HCT116 (cell line): ENCODE results near the gene GPX5. TPM values are rescaled to one million over a fixed set of nuclear protein-coding genes. Genes with fewer than 3 reads are reported as not detected.

ENCODE experiments used
- ATAC-seq: fragments of 200-7000 bp; cut with Tn5 transposase; 2 replicates; pipeline ENCODE4 v1.9.1; 2020; ENCODE audit warnings: mild to moderate bottlenecking, moderate library complexity
- BruUV-seq: library from RNA; stranded (reverse); fragments of 400-500 nt; replicated peaks from 2 replicates; lab custom pipeline; 2021; lab: Mats Ljungman, UMichigan
- CTCF ChIA-PET: fragments of 300-600 bp; sonication (Branson Sonifier 250); formaldehyde crosslinking; loops from one replicate; lab custom pipeline; 2021; ENCODE audit warnings: antibody characterized with exemption; lab: Charles Lee
- POLR2A ChIA-PET: fragments of 300-600, 350-600 bp; sonication (Branson Sonifier 250); formaldehyde crosslinking; loops from one replicate; lab custom pipeline; 2021; ENCODE audit warnings: antibody characterized with exemption; lab: Charles Lee
- RAD21 ChIA-PET, 2 experiments: fragments of 300-600 bp; sonication (Branson Sonifier 250); formaldehyde crosslinking; loops; one replicate each; lab custom pipeline; 2023; ENCODE audit warnings: low total read pairs in 2 of 2; ENCODE audit not compliant: uncharacterized antibody in 2 of 2, unreplicated experiment in 2 of 2, low non-redundant PET in 1 of 2; lab: Charles Lee
- DNase-seq: peaks from one replicate; pipeline ENCODE4 v3.0.0-alpha.2; 2010; ENCODE audit warnings: low read depth, low spot score
- H2AFZ ChIP-seq: fragments of 200-600 bp; shearing (Covaris generic), sonication (generic); 2 replicates; pipeline ENCODE4 v1.6.1; 2017; ENCODE audit warnings: low read depth, mixed run types, mixed read lengths, antibody characterized with exemption, low read length; ENCODE audit not compliant: poor library complexity, severe bottlenecking
- H3K27ac ChIP-seq: 2 replicates; pipeline ENCODE4 v1.5.1; 2012; ENCODE audit warnings: low read depth, low read length
- H3K27me3 ChIP-seq: fragments of 200-600 bp; sonication (generic); 2 replicates; pipeline ENCODE4 v1.6.1; 2016; ENCODE audit warnings: mixed run types, low read length, mixed read lengths; ENCODE audit not compliant: insufficient read depth
- H3K36me3 ChIP-seq, 2 experiments: fragments of 200-500 bp in 1 of 2; fragments of 200-600 bp in 1 of 2; sonication (Bioruptor generic) in 1 of 2; sonication (generic) in 1 of 2; 2 replicates each; pipeline versions ENCODE4 v1.5.1 to v1.6.1; 2014 to 2016; ENCODE audit warnings: low read length in 2 of 2, inconsistent platforms in 1 of 2, mixed read lengths in 1 of 2, mixed run types in 1 of 2; ENCODE audit not compliant: insufficient read depth in 2 of 2, control insufficient read depth in 1 of 2
- H3K4me1 ChIP-seq, 2 experiments: fragments of 200-600 bp in 1 of 2; sonication (generic) in 1 of 2; 2 replicates each; pipeline versions ENCODE4 v1.5.1 to v1.6.1; 2012 to 2017; ENCODE audit warnings: low read length in 2 of 2, inconsistent platforms in 1 of 2, mild to moderate bottlenecking in 1 of 2, mixed read lengths in 1 of 2, mixed run types in 1 of 2, moderate library complexity in 1 of 2; ENCODE audit not compliant: insufficient read depth in 2 of 2, control insufficient read depth in 1 of 2
- H3K4me2 ChIP-seq: fragments of 200-600 bp; sonication (generic); 2 replicates; pipeline ENCODE4 v1.6.1; 2017; ENCODE audit warnings: mixed run types, low read length, mixed read lengths
- H3K4me3 ChIP-seq, 2 experiments: fragments of 200-600 bp in 1 of 2; sonication (generic) in 1 of 2; replicated peaks in 1 of 2; 2 replicates each; pipeline ENCODE4 v1.5.1; 2011 to 2016; ENCODE audit warnings: low read length in 2 of 2, control low read depth in 1 of 2, low read depth in 1 of 2, mild to moderate bottlenecking in 1 of 2, mixed read lengths in 1 of 2, mixed run types in 1 of 2
- H3K79me2 ChIP-seq: fragments of 200-600 bp; sonication (generic); 2 replicates; pipeline ENCODE4 v1.6.1; 2017; ENCODE audit warnings: mild to moderate bottlenecking, mixed run types, low read length, moderate library complexity, mixed read lengths; ENCODE audit not compliant: insufficient read depth
- H3K9ac ChIP-seq: fragments of 200-600 bp; sonication (generic); 2 replicates; pipeline ENCODE4 v1.6.1; 2016; ENCODE audit warnings: low read length, mixed read lengths
- H3K9me2 ChIP-seq: fragments of 200-600 bp; sonication (generic), shearing (Covaris generic); 2 replicates; pipeline ENCODE4 v1.6.1; 2017; ENCODE audit warnings: mixed run types, mild to moderate bottlenecking, moderate library complexity; ENCODE audit not compliant: insufficient read depth
- H3K9me3 ChIP-seq, 2 experiments: fragments of 200-500 bp in 1 of 2; fragments of 200-600 bp in 1 of 2; sonication (Bioruptor generic) in 1 of 2; sonication (generic) in 1 of 2; 2 replicates each; pipeline ENCODE4 v1.6.1; 2014 to 2017; ENCODE audit warnings: low read length in 2 of 2, mixed read lengths in 2 of 2, inconsistent platforms in 1 of 2, low read depth in 1 of 2, mild to moderate bottlenecking in 1 of 2, mixed run types in 1 of 2, moderate library complexity in 1 of 2; ENCODE audit not compliant: control insufficient read depth in 1 of 2, insufficient read depth in 1 of 2
- H4K20me1 ChIP-seq: fragments of 200-600 bp; sonication (generic), shearing (Covaris generic); 2 replicates; pipeline ENCODE4 v1.6.1; 2017; ENCODE audit warnings: mixed run types, mild to moderate bottlenecking, moderate library complexity; ENCODE audit not compliant: insufficient read depth
- ATF3 ChIP-seq: IDR thresholded peaks from 2 replicates; pipeline ENCODE4 v1.6.1; 2012
- CBX3 ChIP-seq: IDR thresholded peaks from 2 replicates; pipeline ENCODE4 v1.6.1; 2012; ENCODE audit warnings: low read depth
- CTCF ChIP-seq, 3 experiments: fragments of 200-600 bp in 1 of 3; sonication (generic) in 1 of 3; IDR thresholded peaks in 2 of 3; conservative IDR thresholded peaks in 1 of 3; 2 replicates each; pipeline ENCODE4 v1.5.1; 2012 to 2017; ENCODE audit warnings: low read depth in 2 of 3, low read length in 2 of 3, antibody characterized with exemption in 1 of 3, borderline replicate concordance in 1 of 3, control low read depth in 1 of 3, mild to moderate bottlenecking in 1 of 3, mixed read lengths in 1 of 3, mixed run types in 1 of 3, moderate library complexity in 1 of 3; ENCODE audit not compliant: insufficient read depth in 1 of 3
- EGR1 ChIP-seq: IDR thresholded peaks from 2 replicates; pipeline ENCODE4 v1.6.1; 2012; ENCODE audit warnings: low read depth
- ELF1 ChIP-seq: IDR thresholded peaks from 2 replicates; pipeline ENCODE4 v1.6.1; 2012; ENCODE audit warnings: low read depth, borderline replicate concordance
- MAX ChIP-seq: IDR thresholded peaks from 2 replicates; pipeline ENCODE4 v1.6.1; 2012
- POLR2A ChIP-seq: IDR thresholded peaks from 2 replicates; pipeline ENCODE4 v1.7.0; 2011; ENCODE audit warnings: borderline replicate concordance; ENCODE audit not compliant: insufficient read depth, insufficient read length; ENCODE audit errors: extremely low read depth
- POLR2AphosphoS5 ChIP-seq: IDR thresholded peaks from 2 replicates; pipeline ENCODE4 v1.6.1; 2011; ENCODE audit warnings: mild to moderate bottlenecking, low read depth, low read length, moderate library complexity
- SP1 ChIP-seq: IDR thresholded peaks from 2 replicates; pipeline ENCODE4 v1.6.1; 2012; ENCODE audit warnings: low read depth
- SRF ChIP-seq: IDR thresholded peaks from 2 replicates; pipeline ENCODE4 v1.6.1; 2012; ENCODE audit warnings: low read depth
- ZFX ChIP-seq: fragments of 450-650 bp; IDR thresholded peaks from 2 replicates; pipeline ENCODE4 v1.6.1; 2017
- intact Hi-C: fragments of 100-400 bp; cut with micrococcal nuclease; formaldehyde crosslinking; loops from 2 replicates; pipeline ENCODE4 v1.10.0; 2022
- total RNA-seq: library from RNA; stranded (reverse); gene quantifications from one replicate; pipeline ENCODE4 v1.2.1, GENCODE V29; 2021; ENCODE audit not compliant: unreplicated experiment

GPX5 gene
- total RNA-seq, 1 experiment from 2014 or later, result not detected

- Histone ChIP-seq H3K27me3 (no peaks in the 10 kb centered on the region), H3K79me2 (no peaks in the 10 kb centered on the region), H3K36me3 (no peaks in the 10 kb centered on the region), H3K9ac (no peak overlapping the region), H3K4me1 (no peaks in the 10 kb centered on the region; a peak in 1 of 4 replicates), H4K20me1 (no peaks in the 10 kb centered on the region), H2AFZ (no peak overlapping the region), H3K9me2 (no peaks in the 10 kb centered on the region), H3K27ac (no peak overlapping the region), H3K9me3 (no peaks in the 10 kb centered on the region), H3K4me2 (no peak overlapping the region), H3K4me3 (no peak overlapping the region)
- no TSS peak for BruUV-seq
- TF ChIP-seq POLR2A, result no peak
- TF ChIP-seq POLR2AphosphoS5, result no peak
- no peak for TF ChIP-seq EGR1
- no peak for TF ChIP-seq CTCF (IDR thresholded peaks at IDR 0.05 in 2 of 3, conservative IDR thresholded peaks at IDR 0.05 in 1 of 3; ENCODE audit: borderline replicate concordance in 1 of 3, insufficient read depth in 1 of 3, low read depth in 2 of 3, low read length in 2 of 3)
- TF ChIP-seq ZFX, result no peak
- no peak for TF ChIP-seq MAX
- no peak for TF ChIP-seq ATF3
- no peak for TF ChIP-seq ELF1
- TF ChIP-seq SRF, result no peak
- no peak for TF ChIP-seq SP1
- TF ChIP-seq CBX3, result no peak
- ATAC-seq (no peak), DNase-seq (no peak)
- ChIA-PET RAD21 (no interaction called here), CTCF (no interaction called here), POLR2A (no interaction called here)
- intact Hi-C loops, result loop anchor here (5.0 kb wide), 1 partner anchor 85 kb away; no protein-coding TSS in a partner anchor
Measured at GRCh38 chr6:28497306-28497705, 28.4 kb upstream of the GPX5 start.
